Loucy (cell line): ENCODE data around the gene ITSN1.
A peak's percentile ranks its signal among the peaks of the same experiment; 100 is the strongest.

ENCODE experiments used
- H2AFZ ChIP-seq: fragments of 200-600 bp; sonication (generic); 2 replicates; pipeline ENCODE4 v1.6.0; 2016; ENCODE audit warnings: antibody characterized with exemption, mild to moderate bottlenecking, low read length, moderate library complexity
- H3F3A ChIP-seq: fragments of 200-600 bp; 2 replicates; pipeline ENCODE4 v1.6.0; 2016; ENCODE audit warnings: antibody characterized with exemption, low read depth, mild to moderate bottlenecking
- H3K27me3 ChIP-seq: fragments of 200-600 bp; sonication (generic); 2 replicates; pipeline ENCODE4 v1.6.1; 2014; ENCODE audit warnings: low read length, mild to moderate bottlenecking; ENCODE audit not compliant: insufficient read depth, poor library complexity, severe bottlenecking
- H3K36me3 ChIP-seq: fragments of 200-600 bp; sonication (generic); 2 replicates; pipeline ENCODE4 v1.6.1; 2016; ENCODE audit warnings: low read length; ENCODE audit not compliant: insufficient read depth
- H3K4me1 ChIP-seq: fragments of 200-600 bp; sonication (generic); 2 replicates; pipeline ENCODE4 v1.5.1; 2014; ENCODE audit warnings: low read length, mild to moderate bottlenecking; ENCODE audit not compliant: insufficient read depth, poor library complexity, severe bottlenecking
- H3K4me2 ChIP-seq: fragments of 200-600 bp; sonication (generic); 2 replicates; pipeline ENCODE4 v1.6.0; 2014; ENCODE audit warnings: antibody characterized with exemption, low read length, low read depth, mild to moderate bottlenecking; ENCODE audit not compliant: poor library complexity, severe bottlenecking
- H3K4me3 ChIP-seq: fragments of 200-600 bp; sonication (generic); 2 replicates; pipeline ENCODE4 v1.5.1; 2014; ENCODE audit warnings: low read length, mild to moderate bottlenecking, mixed read lengths; ENCODE audit not compliant: poor library complexity, severe bottlenecking
- H3K79me2 ChIP-seq: fragments of 200-600 bp; sonication (generic); 2 replicates; pipeline ENCODE4 v1.6.1; 2014; ENCODE audit warnings: low read length; ENCODE audit not compliant: insufficient read depth
- H3K9ac ChIP-seq: fragments of 200-600 bp; sonication (generic); 2 replicates; pipeline ENCODE4 v1.6.0; 2014; ENCODE audit warnings: mild to moderate bottlenecking, low read depth, low read length, moderate library complexity; ENCODE audit not compliant: poor library complexity, severe bottlenecking
- H3K9me2 ChIP-seq: fragments of 200-600 bp; sonication (generic); replicated peaks from 2 replicates; pipeline ENCODE4 v1.6.1; 2016; ENCODE audit warnings: low read depth, low read length, mixed read lengths
- H3K9me3 ChIP-seq: fragments of 200-600 bp; sonication (generic); 2 replicates; pipeline ENCODE4 v1.6.1; 2014; ENCODE audit warnings: mild to moderate bottlenecking, antibody characterized with exemption, low read length, low read depth; ENCODE audit not compliant: insufficient read depth
- H4K20me1 ChIP-seq: fragments of 200-600 bp; sonication (generic); 2 replicates; pipeline ENCODE4 v1.6.0; 2014; ENCODE audit warnings: antibody characterized with exemption, low read length, mild to moderate bottlenecking; ENCODE audit not compliant: insufficient read depth, poor library complexity, severe bottlenecking
- CTCF ChIP-seq: fragments of 200-600 bp; sonication (generic); conservative IDR thresholded peaks from 2 replicates; pipeline ENCODE4 v1.5.1; 2014; ENCODE audit warnings: mild to moderate bottlenecking, antibody characterized with exemption, low read length
- EZH2phosphoT487 ChIP-seq: fragments of 200-600 bp; IDR thresholded peaks from 2 replicates; pipeline ENCODE4 v1.6.1; 2018; ENCODE audit warnings: antibody characterized with exemption, mild to moderate bottlenecking, moderate library complexity, borderline replicate concordance

The ITSN1 gene

GRCh38 chr21:33915368-33916199, 273.3 kb downstream of the ITSN1 start, which contains the start of gene ATP5PO:
ATP5PO (minus strand) TSS chr21:33915804; CDS start chr21:33915763, 41 bp downstream.
- Histone ChIP-seq H3K9me3 (no peaks in the 10 kb centered on the region), H3K79me2 (peaks cover 47% of the 10 kb centered on the region), H2AFZ (peak within 1 kb of the TSS; percentile 90), H3K9ac (peak within 1 kb of the TSS; percentile 94), H3K36me3 (peaks cover 6% of the 10 kb centered on the region; the same call in 1 of the 2 replicates), H3K4me1 (peaks cover 29% of the 10 kb centered on the region), H3K9me2 (no peaks in the 10 kb centered on the region), H4K20me1 (peaks cover 10% of the 10 kb centered on the region), H3K4me2 (peak within 1 kb of the TSS; percentile 94), H3K4me3 (peak within 1 kb of the TSS; percentile 87), H3F3A (no peaks in the 10 kb centered on the region), H3K27me3 (peaks cover 4% of the 10 kb centered on the region)
- no peak for TF ChIP-seq CTCF
- no peak for TF ChIP-seq EZH2phosphoT487

- no peaks in the 10 kb centered on the region for H3F3A ChIP-seq
- peaks cover 4% of the 10 kb centered on the region for H3K27me3 ChIP-seq
- H4K20me1 ChIP-seq = peaks cover 10% of the 10 kb centered on the region
- H3K9ac ChIP-seq = peak overlapping the region; percentile 94
- peaks cover 41% of the 10 kb centered on the region for H3K79me2 ChIP-seq
- no peak for TF ChIP-seq EZH2phosphoT487
- TF ChIP-seq CTCF = no peak
- peak overlapping the region; percentile 94 for H3K4me2 ChIP-seq
- H3K4me3 ChIP-seq = peak overlapping the region; percentile 87
- H3K36me3 ChIP-seq = peaks cover under 1% of the 10 kb centered on the region; the same call in 1 of the 2 replicates
- no peaks in the 10 kb centered on the region for H3K9me2 ChIP-seq
- no peaks in the 10 kb centered on the region for H3K9me3 ChIP-seq
- peak overlapping the region; percentile 90 for H2AFZ ChIP-seq
- peaks cover 29% of the 10 kb centered on the region for H3K4me1 ChIP-seq
Measured at GRCh38 chr21:33916200-33916567, 273.9 kb downstream of the ITSN1 start.

GRCh38 chr21:33917421-33917820, 275.1 kb downstream of the ITSN1 start:
- Histone ChIP-seq H3K4me2 (no peak overlapping the region), H3K9ac (no peak overlapping the region), H3F3A (no peaks in the 10 kb centered on the region), H3K9me3 (no peaks in the 10 kb centered on the region), H3K9me2 (no peaks in the 10 kb centered on the region), H3K36me3 (no peaks in the 10 kb centered on the region), H4K20me1 (peaks cover 10% of the 10 kb centered on the region), H3K4me3 (no peak overlapping the region), H3K79me2 (peaks cover 32% of the 10 kb centered on the region), H3K27me3 (peaks cover 4% of the 10 kb centered on the region), H2AFZ (no peak overlapping the region), H3K4me1 (peaks cover 29% of the 10 kb centered on the region)
- TF ChIP-seq CTCF (no peak), EZH2phosphoT487 (no peak)
